Gastroesophageal sphincter (tissue), 4 donors: ENCODE measurements around the gene CYP3A7. TPM values are rescaled to one million over a fixed set of nuclear protein-coding genes. Genes with fewer than 3 reads are reported as not detected.
"Not testable (repeated sequence)": the region's sequence is repeated elsewhere in the genome, so short reads cannot be mapped to it uniquely, and the experiment has no call there.

Experiments
- ATAC-seq: fragments of 150-250 bp; one replicate; pipeline ENCODE4 v1.9.1; 2016; ENCODE audit warnings: mild to moderate bottlenecking, moderate library complexity
- H3K27ac ChIP-seq, 4 donors: fragments of 200-600 bp; sonication (generic) in 3 of 4; 1 replicate in 3 of 4; 2 replicates in 1 of 4; pipeline ENCODE4 v1.5.1; 2016 to 2019
- H3K27me3 ChIP-seq: fragments of 200-600 bp; sonication (generic); one replicate; pipeline ENCODE4 v1.5.1; 2019
- H3K36me3 ChIP-seq, 2 donors: fragments of 200-600 bp; sonication (generic); one replicate each; pipeline ENCODE4 v1.5.1; 2019; ENCODE audit warnings: control low read depth in 1 of 2
- H3K4me1 ChIP-seq, 3 donors: fragments of 200-600 bp; sonication (generic); 1 replicate in 2 of 3; 2 replicates in 1 of 3; pipeline ENCODE4 v1.5.1; 2016 to 2019; ENCODE audit warnings: control low read depth in 2 of 3
- H3K4me3 ChIP-seq, 2 donors: fragments of 200-600 bp; sonication (generic); one replicate each; pipeline ENCODE4 v1.5.1; 2019; ENCODE audit warnings: mild to moderate bottlenecking in 1 of 2, moderate library complexity in 1 of 2
- H3K9me3 ChIP-seq, 3 donors: fragments of 200-600 bp; sonication (generic); one replicate each; pipeline ENCODE4 v1.5.1; 2017 to 2019; ENCODE audit warnings: control low read depth in 2 of 3
- CTCF ChIP-seq, 4 experiments: fragments of 200-600 bp in 2 of 4; fragments of 450-650 bp in 2 of 4; sonication (generic) in 1 of 4; IDR thresholded peaks; one replicate each; pipeline ENCODE4 v1.5.1; 2017 to 2019; ENCODE audit warnings: antibody characterized with exemption in 4 of 4, mild to moderate bottlenecking in 2 of 4, moderate library complexity in 2 of 4
- EP300 ChIP-seq: sonication (generic); formaldehyde crosslinking; IDR thresholded peaks from one replicate; pipeline ENCODE4 v1.6.1; 2017; ENCODE audit warnings: antibody characterized with exemption, mild to moderate bottlenecking
- POLR2A ChIP-seq, 2 donors: fragments of 450-650 bp; IDR thresholded peaks; one replicate each; pipeline ENCODE4 v1.6.1; 2017; ENCODE audit warnings: antibody characterized with exemption in 2 of 2, mild to moderate bottlenecking in 2 of 2, moderate library complexity in 1 of 2
- POLR2AphosphoS5 ChIP-seq: sonication (generic); formaldehyde crosslinking; IDR thresholded peaks from one replicate; pipeline ENCODE4 v1.6.1; 2017; ENCODE audit warnings: antibody characterized with exemption
- WGBS, 2 donors: methylation state at CpG; one replicate each; pipeline ENCODE4 v1.1.5; 2018; ENCODE audit warnings: low coverage in 1 of 2; 5-methylcytosine and 5-hydroxymethylcytosine counted together
- total RNA-seq, 4 donors: library from RNA; depleted of rRNA; stranded (reverse); fragments of >200 nt; gene quantifications; one replicate each; pipeline ENCODE4 v1.1.0, GENCODE V29; 2016

Gene CYP3A7
- total RNA-seq, 4 donors from 2014 or later = not detected

- no peak overlapping the region for H3K4me3 ChIP-seq
- H3K36me3 ChIP-seq = no peaks in the 10 kb centered on the region
- ATAC-seq = no peak
- H3K4me1 ChIP-seq = no peaks in the 10 kb centered on the region
- no peak for TF ChIP-seq POLR2A (IDR thresholded peaks at IDR 0.05)
- no peaks in the 10 kb centered on the region for H3K9me3 ChIP-seq
- WGBS, 2 donors = 50% methylated on average over 1 of the region's 1 CpG; no CpG with 5 or more reads in 1 of the 2 donors
- no peaks in the 10 kb centered on the region for H3K27me3 ChIP-seq
- no peak overlapping the region for H3K27ac ChIP-seq
Observed at GRCh38 chr7:99694912-99695304, 40.1 kb downstream of the CYP3A7 start.

GRCh38 chr7:99694201-99694911 lies 40.6 kb downstream of the CYP3A7 start:
- 79 to 93% methylated on average over 5 of the region's 5 CpGs for WGBS, 2 donors
- H3K9me3 ChIP-seq = no peaks in the 10 kb centered on the region
- no peak overlapping the region for H3K27ac ChIP-seq
- no peak for TF ChIP-seq POLR2AphosphoS5
- H3K4me1 ChIP-seq = no peaks in the 10 kb centered on the region
- no peak for ATAC-seq
- no peak overlapping the region for H3K4me3 ChIP-seq
- no peaks in the 10 kb centered on the region for H3K36me3 ChIP-seq
- no peaks in the 10 kb centered on the region for H3K27me3 ChIP-seq

GRCh38 chr7:99693427-99694200 lies 41.4 kb downstream of the CYP3A7 start:
- 46 to 76% methylated on average over 5 to 6 of the region's 9 CpGs for WGBS, 2 donors
- Histone ChIP-seq H3K4me1 (no peaks in the 10 kb centered on the region), H3K9me3 (no peaks in the 10 kb centered on the region), H3K27me3 (no peaks in the 10 kb centered on the region), H3K36me3 (no peaks in the 10 kb centered on the region), H3K4me3 (no peak overlapping the region), H3K27ac (no peak overlapping the region)
- TF ChIP-seq POLR2AphosphoS5 (no peak), EP300 (no peak), CTCF (IDR thresholded peaks at IDR 0.05) (no peak), POLR2A (IDR thresholded peaks at IDR 0.05) (no peak)
- ATAC-seq = no peak

GRCh38 chr7:99693100-99693426 lies 41.9 kb downstream of the CYP3A7 start:
- Histone ChIP-seq H3K27ac (no peak overlapping the region), H3K27me3 (no peaks in the 10 kb centered on the region), H3K36me3 (no peaks in the 10 kb centered on the region), H3K4me3 (no peak overlapping the region), H3K9me3 (no peaks in the 10 kb centered on the region), H3K4me1 (no peaks in the 10 kb centered on the region)
- no peak for ATAC-seq
- WGBS, 2 donors = 20% methylated on average over 1 of the region's 5 CpGs; no CpG with 5 or more reads in 1 of the 2 donors
- no peak for TF ChIP-seq POLR2A (IDR thresholded peaks at IDR 0.05)
- TF ChIP-seq POLR2AphosphoS5 = no peak
- no peak for TF ChIP-seq CTCF (IDR thresholded peaks at IDR 0.05)
- TF ChIP-seq EP300 = no peak

GRCh38 chr7:99692563-99692962 lies 42.4 kb downstream of the CYP3A7 start:
- not testable (repeated sequence) for H3K36me3 ChIP-seq, H3K4me3 ChIP-seq, H3K27ac ChIP-seq, ATAC-seq, H3K4me1 ChIP-seq, H3K9me3 ChIP-seq, H3K27me3 ChIP-seq
- WGBS, 2 donors = 80 to 85% methylated on average over 5 to 6 of the region's 6 CpGs

GRCh38 chr7:99691658-99692057 lies 43.3 kb downstream of the CYP3A7 start:
- not testable (repeated sequence) for H3K4me1 ChIP-seq, H3K4me3 ChIP-seq, H3K36me3 ChIP-seq, H3K9me3 ChIP-seq, ATAC-seq, H3K27me3 ChIP-seq, H3K27ac ChIP-seq
- 100% methylated on average over 1 of the region's 1 CpG for WGBS, 2 donors

GRCh38 chr7:99690918-99691317 lies 44.1 kb downstream of the CYP3A7 start:
- not testable (repeated sequence) for H3K27me3 ChIP-seq

GRCh38 chr7:99685871-99686608 lies 49.0 kb downstream of the CYP3A7 start:
- not testable (repeated sequence) for H3K9me3 ChIP-seq, H3K4me3 ChIP-seq, H3K27ac ChIP-seq, ATAC-seq, H3K27me3 ChIP-seq, H3K36me3 ChIP-seq, H3K4me1 ChIP-seq
- 88 to 100% methylated on average over 1 to 12 of the region's 14 CpGs for WGBS, 2 donors

More at GRCh38 chr7:99690918-99691317, 44.1 kb downstream of the CYP3A7 start:
- ATAC-seq, H3K36me3 ChIP-seq, H3K9me3 ChIP-seq, H3K4me1 ChIP-seq, H3K27ac ChIP-seq, H3K4me3 ChIP-seq: not testable (repeated sequence)
- 88 to 96% methylated on average over 3 to 4 of the region's 4 CpGs for WGBS, 2 donors
